Panc1 (cell line): ENCODE data around the gene CACNA2D3. TPM values are rescaled to one million over a fixed set of nuclear protein-coding genes. Genes with fewer than 3 reads are reported as not detected.

Source experiments
- ATAC-seq: fragments of 200-7000 bp; cut with Tn5 transposase; 2 replicates; pipeline ENCODE4 v1.9.1; 2020; ENCODE audit warnings: mild to moderate bottlenecking, moderate library complexity
- BruUV-seq: library from RNA; stranded (reverse); fragments of 400-500 nt; replicated peaks from 2 replicates; lab custom pipeline; 2021; lab: Mats Ljungman, UMichigan
- CTCF ChIA-PET: fragments of 300-600 bp; sonication (Branson Sonifier 250); formaldehyde crosslinking; loops from one replicate; lab custom pipeline; 2022; ENCODE audit warnings: antibody characterized with exemption; lab: Charles Lee
- POLR2A ChIA-PET: fragments of 300-600 bp; sonication (Branson Sonifier 250); formaldehyde crosslinking; loops from one replicate; lab custom pipeline; 2022; ENCODE audit warnings: antibody characterized with exemption; lab: Charles Lee
- DNase-seq: peaks from one replicate; pipeline ENCODE4 v3.0.0-alpha.2; 2010; ENCODE audit warnings: low read depth, low spot score
- H3K27ac ChIP-seq: 2 replicates; pipeline ENCODE4 v1.5.1; 2011; ENCODE audit warnings: mild to moderate bottlenecking, low read length, inconsistent platforms
- H3K27me3 ChIP-seq: fragments of 200-500 bp; sonication (Bioruptor generic); 2 replicates; pipeline ENCODE4 v1.6.0; 2014; ENCODE audit warnings: low read length, inconsistent platforms; ENCODE audit not compliant: control insufficient read depth, insufficient read depth
- H3K36me3 ChIP-seq: fragments of 200-500 bp; sonication (Bioruptor generic); 2 replicates; pipeline ENCODE4 v1.5.1; 2014; ENCODE audit warnings: inconsistent platforms, mild to moderate bottlenecking, low read length, moderate library complexity; ENCODE audit not compliant: control insufficient read depth, insufficient read depth
- H3K4me1 ChIP-seq: 2 replicates; pipeline ENCODE4 v1.5.1; 2011; ENCODE audit warnings: inconsistent platforms, mild to moderate bottlenecking, low read length, moderate library complexity; ENCODE audit not compliant: control insufficient read depth, insufficient read depth
- H3K4me3 ChIP-seq, 2 experiments: 2 replicates each; pipeline ENCODE4 v1.5.1; 2011 to 2012; ENCODE audit warnings: low read depth in 2 of 2, low read length in 2 of 2, mild to moderate bottlenecking in 2 of 2, inconsistent platforms in 1 of 2, moderate library complexity in 1 of 2
- H3K9me3 ChIP-seq: fragments of 200-500 bp; sonication (Bioruptor generic); 2 replicates; pipeline ENCODE4 v1.5.1; 2014; ENCODE audit warnings: low read depth, mild to moderate bottlenecking, inconsistent platforms, low read length, moderate library complexity; ENCODE audit not compliant: control insufficient read depth, insufficient read depth
- POLR2AphosphoS5 ChIP-seq: IDR thresholded peaks from 2 replicates; pipeline ENCODE4 v1.6.1; 2012; ENCODE audit warnings: mild to moderate bottlenecking, low read depth, low read length, moderate library complexity
- SIN3A ChIP-seq: IDR thresholded peaks from 2 replicates; pipeline ENCODE4 v1.6.1; 2012; ENCODE audit warnings: low read depth, mild to moderate bottlenecking, low read length, moderate library complexity, borderline replicate concordance; ENCODE audit not compliant: insufficient read depth
- TCF7L2 ChIP-seq: IDR thresholded peaks from 2 replicates; pipeline ENCODE4 v1.6.1; 2011; ENCODE audit warnings: mild to moderate bottlenecking, low read depth, low read length, inconsistent platforms
- in situ Hi-C: cut with HindIII; loops from 2 replicates; pipeline ENCODE4 v1.10.0; 2016; ENCODE audit warnings: low sequenced_read_pairs, low pct_unique_long_range_greater_than_20kb
- intact Hi-C: fragments of 100-400 bp; cut with micrococcal nuclease; formaldehyde crosslinking; loops from one replicate; pipeline ENCODE4 v1.10.0; 2022; ENCODE audit not compliant: unreplicated experiment
- total RNA-seq: library from RNA; stranded (reverse); gene quantifications from one replicate; pipeline ENCODE4 v1.2.1, GENCODE V29; 2021; ENCODE audit not compliant: unreplicated experiment
- TF ChIP-seq, protein P1 (sequence below), 2 experiments: IDR thresholded peaks; 2 replicates each; pipeline ENCODE4 v1.6.1; 2011 to 2012; ENCODE audit warnings: low read depth in 2 of 2, control low read depth in 1 of 2, low read length in 1 of 2, mild to moderate bottlenecking in 1 of 2, moderate library complexity in 1 of 2; ENCODE audit not compliant: insufficient read depth in 1 of 2
- TF ChIP-seq, protein P2 (sequence below): fragments of 450-650 bp; IDR thresholded peaks from 2 replicates; pipeline ENCODE4 v1.5.1; 2017; ENCODE audit warnings: mild to moderate bottlenecking

CACNA2D3 gene
- total RNA-seq, 1 experiment from 2014 or later, result 0.41 TPM

DNA sequence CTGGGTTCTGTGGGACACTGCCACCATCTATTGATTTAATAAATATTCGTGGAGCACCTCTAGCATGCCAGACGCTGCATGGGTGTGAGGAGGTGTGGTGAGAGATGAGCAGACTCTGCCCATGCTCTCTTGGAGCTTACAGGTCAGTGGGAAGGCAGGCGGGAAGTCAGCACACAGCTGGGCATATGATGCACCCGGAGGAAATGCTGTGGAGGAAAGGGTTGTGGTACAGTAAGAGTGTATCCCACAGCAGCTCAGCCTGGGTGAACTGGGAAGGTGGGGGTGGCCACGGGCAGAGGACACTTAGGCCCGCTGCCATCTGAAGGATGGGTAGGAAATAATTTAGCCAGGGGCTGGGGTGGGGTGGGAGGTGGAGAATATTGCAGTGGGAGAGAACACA, 392.1 kb downstream of the CACNA2D3 start:
- in situ Hi-C loops, result no loop called here
- DNase-seq (no peak), ATAC-seq (no peak)
- Histone ChIP-seq H3K27ac (no peak overlapping the region), H3K27me3 (no peaks in the 10 kb centered on the region), H3K36me3 (no peaks in the 10 kb centered on the region), H3K4me3 (no peak overlapping the region), H3K9me3 (no peaks in the 10 kb centered on the region), H3K4me1 (no peaks in the 10 kb centered on the region)
- ChIA-PET POLR2A (no interaction called here), CTCF (no interaction called here)
- intact Hi-C loops, result no loop called here
- no TSS peak for BruUV-seq
- TF ChIP-seq POLR2AphosphoS5 (no peak), SIN3A (no peak), TCF7L2 (no peak)
- TF ChIP-seq, protein P1, sequence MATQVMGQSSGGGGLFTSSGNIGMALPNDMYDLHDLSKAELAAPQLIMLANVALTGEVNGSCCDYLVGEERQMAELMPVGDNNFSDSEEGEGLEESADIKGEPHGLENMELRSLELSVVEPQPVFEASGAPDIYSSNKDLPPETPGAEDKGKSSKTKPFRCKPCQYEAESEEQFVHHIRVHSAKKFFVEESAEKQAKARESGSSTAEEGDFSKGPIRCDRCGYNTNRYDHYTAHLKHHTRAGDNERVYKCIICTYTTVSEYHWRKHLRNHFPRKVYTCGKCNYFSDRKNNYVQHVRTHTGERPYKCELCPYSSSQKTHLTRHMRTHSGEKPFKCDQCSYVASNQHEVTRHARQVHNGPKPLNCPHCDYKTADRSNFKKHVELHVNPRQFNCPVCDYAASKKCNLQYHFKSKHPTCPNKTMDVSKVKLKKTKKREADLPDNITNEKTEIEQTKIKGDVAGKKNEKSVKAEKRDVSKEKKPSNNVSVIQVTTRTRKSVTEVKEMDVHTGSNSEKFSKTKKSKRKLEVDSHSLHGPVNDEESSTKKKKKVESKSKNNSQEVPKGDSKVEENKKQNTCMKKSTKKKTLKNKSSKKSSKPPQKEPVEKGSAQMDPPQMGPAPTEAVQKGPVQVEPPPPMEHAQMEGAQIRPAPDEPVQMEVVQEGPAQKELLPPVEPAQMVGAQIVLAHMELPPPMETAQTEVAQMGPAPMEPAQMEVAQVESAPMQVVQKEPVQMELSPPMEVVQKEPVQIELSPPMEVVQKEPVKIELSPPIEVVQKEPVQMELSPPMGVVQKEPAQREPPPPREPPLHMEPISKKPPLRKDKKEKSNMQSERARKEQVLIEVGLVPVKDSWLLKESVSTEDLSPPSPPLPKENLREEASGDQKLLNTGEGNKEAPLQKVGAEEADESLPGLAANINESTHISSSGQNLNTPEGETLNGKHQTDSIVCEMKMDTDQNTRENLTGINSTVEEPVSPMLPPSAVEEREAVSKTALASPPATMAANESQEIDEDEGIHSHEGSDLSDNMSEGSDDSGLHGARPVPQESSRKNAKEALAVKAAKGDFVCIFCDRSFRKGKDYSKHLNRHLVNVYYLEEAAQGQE (IDR thresholded peaks at IDR 0.05; ENCODE audit: insufficient read depth in 1 of 2, low read depth in 2 of 2, low read length in 1 of 2), result no peak
- TF ChIP-seq, protein P2, sequence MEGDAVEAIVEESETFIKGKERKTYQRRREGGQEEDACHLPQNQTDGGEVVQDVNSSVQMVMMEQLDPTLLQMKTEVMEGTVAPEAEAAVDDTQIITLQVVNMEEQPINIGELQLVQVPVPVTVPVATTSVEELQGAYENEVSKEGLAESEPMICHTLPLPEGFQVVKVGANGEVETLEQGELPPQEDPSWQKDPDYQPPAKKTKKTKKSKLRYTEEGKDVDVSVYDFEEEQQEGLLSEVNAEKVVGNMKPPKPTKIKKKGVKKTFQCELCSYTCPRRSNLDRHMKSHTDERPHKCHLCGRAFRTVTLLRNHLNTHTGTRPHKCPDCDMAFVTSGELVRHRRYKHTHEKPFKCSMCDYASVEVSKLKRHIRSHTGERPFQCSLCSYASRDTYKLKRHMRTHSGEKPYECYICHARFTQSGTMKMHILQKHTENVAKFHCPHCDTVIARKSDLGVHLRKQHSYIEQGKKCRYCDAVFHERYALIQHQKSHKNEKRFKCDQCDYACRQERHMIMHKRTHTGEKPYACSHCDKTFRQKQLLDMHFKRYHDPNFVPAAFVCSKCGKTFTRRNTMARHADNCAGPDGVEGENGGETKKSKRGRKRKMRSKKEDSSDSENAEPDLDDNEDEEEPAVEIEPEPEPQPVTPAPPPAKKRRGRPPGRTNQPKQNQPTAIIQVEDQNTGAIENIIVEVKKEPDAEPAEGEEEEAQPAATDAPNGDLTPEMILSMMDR, result no peak

DNA sequence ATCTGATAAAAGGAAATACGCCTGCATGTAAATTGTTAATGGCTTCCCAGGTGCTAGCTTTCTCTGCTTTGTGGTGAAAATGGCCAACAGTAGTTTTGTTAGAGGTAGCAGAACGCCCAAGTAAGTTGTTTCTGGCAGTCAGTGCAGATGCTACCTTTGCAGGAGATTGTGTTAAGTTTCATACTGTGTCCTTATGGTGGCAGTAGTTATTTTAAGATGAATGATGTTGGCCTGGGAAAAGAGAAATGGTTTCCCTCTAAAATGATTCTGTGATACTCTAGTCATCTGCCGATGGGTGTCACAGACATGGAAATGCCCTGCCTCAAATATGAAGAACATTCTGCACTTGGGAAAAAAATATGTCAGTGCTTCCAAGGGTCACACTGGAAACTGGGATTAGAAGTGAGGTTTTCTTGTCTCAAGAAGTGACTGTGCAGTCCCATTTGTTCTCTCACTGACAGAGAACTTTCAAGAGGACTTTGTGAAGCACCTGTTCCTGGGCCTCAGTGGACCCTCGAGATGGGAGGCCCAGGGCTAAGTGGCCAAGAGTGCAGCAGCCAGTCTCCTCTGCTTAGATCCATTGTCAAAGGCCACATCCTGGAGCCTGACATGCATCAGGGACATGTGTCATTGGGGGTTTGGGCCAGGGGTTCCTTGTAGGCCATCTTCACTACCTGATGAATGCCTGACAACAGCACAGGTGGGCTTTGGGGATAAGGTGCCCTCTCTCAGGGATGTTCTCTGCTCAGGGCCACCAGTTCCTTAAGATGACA, 393.3 kb downstream of the CACNA2D3 start:
- no peak for TF ChIP-seq POLR2AphosphoS5
- TF ChIP-seq, protein P1 (IDR thresholded peaks at IDR 0.05; ENCODE audit: insufficient read depth in 1 of 2, low read depth in 2 of 2, low read length in 1 of 2), result no peak
- no peak for TF ChIP-seq TCF7L2
- no peak for TF ChIP-seq SIN3A
- TF ChIP-seq, protein P2, result no peak
- ChIA-PET CTCF (no interaction called here), POLR2A (no interaction called here)
- BruUV-seq, result no TSS peak
- DNase-seq (no peak), ATAC-seq (no peak)
- intact Hi-C loops, result no loop called here
- Histone ChIP-seq H3K9me3 (no peaks in the 10 kb centered on the region), H3K4me3 (no peak overlapping the region), H3K27ac (no peak overlapping the region), H3K36me3 (no peaks in the 10 kb centered on the region), H3K4me1 (no peaks in the 10 kb centered on the region), H3K27me3 (no peaks in the 10 kb centered on the region)
- in situ Hi-C loops, result no loop called here
